Hepatocyte (in vitro differentiated cells): ENCODE measurements around the gene CLCN1.

ENCODE experiments used
- CTCF ChIP-seq: fragments of 200-600 bp; sonication (generic); IDR thresholded peaks from 2 replicates; pipeline ENCODE4 v1.5.1; 2016; ENCODE audit warnings: antibody characterized with exemption, mild to moderate bottlenecking; ENCODE audit not compliant: poor library complexity
- EZH2 ChIP-seq: fragments of 200-600 bp; sonication (generic); IDR thresholded peaks from 2 replicates; pipeline ENCODE4 v1.6.1; 2016; ENCODE audit warnings: antibody characterized with exemption, mild to moderate bottlenecking, borderline replicate concordance
- EZH2phosphoT487 ChIP-seq: fragments of 200-600 bp; sonication (generic); IDR thresholded peaks from one replicate; pipeline ENCODE4 v1.6.1; 2018; ENCODE audit warnings: antibody characterized with exemption, mild to moderate bottlenecking, low read depth, moderate library complexity; ENCODE audit not compliant: unreplicated experiment, severe bottlenecking

- TF ChIP-seq EZH2: no peak
- no peak for TF ChIP-seq CTCF
- TF ChIP-seq EZH2phosphoT487: no peak
Measured at GRCh38 chr7:143387156-143387975, 71.5 kb downstream of the CLCN1 start.
